ENCODE measurements around the gene P4HB. TPM values are rescaled to one million over a fixed set of nuclear protein-coding genes. Genes with fewer than 3 reads are reported as not detected.

The P4HB gene
- total RNA-seq, 1 donor from 2014 or later = 463 TPM

GRCh38 chr17:81863123-81863675, 2.9 kb upstream of the P4HB start:
- Histone ChIP-seq H3K27ac (no peak overlapping the region), H3K4me1 (peaks cover 69% of the 10 kb centered on the region), H3K36me3 (no peaks in the 10 kb centered on the region), H3K4me3 (no peak overlapping the region), H3K9me3 (no peaks in the 10 kb centered on the region), H3K27me3 (no peaks in the 10 kb centered on the region)
- no peak for DNase-seq (ENCODE audit: extremely low spot score in 2 of 2)
- TF ChIP-seq POLR2AphosphoS5 (IDR thresholded peaks at IDR 0.05; ENCODE audit: insufficient read depth in 1 of 2, low read depth in 1 of 2) (no peak), POLR2A (IDR thresholded peaks at IDR 0.05) (no peak), CTCF (IDR thresholded peaks at IDR 0.05) (no peak)
- intact Hi-C loops (cut with DNase I) = no loop called here

- intact Hi-C loops (cut with DNase I) = no loop called here
- no peaks in the 10 kb centered on the region for H3K36me3 ChIP-seq
- TF ChIP-seq POLR2A (IDR thresholded peaks at IDR 0.05) (peak; percentile 82 to 98), POLR2AphosphoS5 (IDR thresholded peaks at IDR 0.05; ENCODE audit: insufficient read depth in 1 of 2, low read depth in 1 of 2) (peak; percentile 97 to 100), CTCF (IDR thresholded peaks at IDR 0.05) (peak in 1 of 3 experiments; percentile 24)
- peak overlapping the region; percentile 89 for H3K27ac ChIP-seq
- peak; percentile 99 to 100 for DNase-seq (ENCODE audit: extremely low spot score in 2 of 2)
- no peaks in the 10 kb centered on the region for H3K9me3 ChIP-seq
- H3K27me3 ChIP-seq = no peaks in the 10 kb centered on the region
- H3K4me3 ChIP-seq = peak overlapping the region; percentile 68 to 86
- peaks cover 62% of the 10 kb centered on the region for H3K4me1 ChIP-seq
These were observed 627 bp upstream of the P4HB start for GRCh38 chr17:81860756-81861568.

- H3K36me3 ChIP-seq = peaks cover 0 to 14% of the 10 kb centered on the region in 2 donors
- no peak for TF ChIP-seq POLR2AphosphoS5 (IDR thresholded peaks at IDR 0.05; ENCODE audit: insufficient read depth in 1 of 2, low read depth in 1 of 2)
- peaks cover 73% of the 10 kb centered on the region for H3K4me1 ChIP-seq
- peak overlapping the region; percentile 82 for H3K27ac ChIP-seq
- peak overlapping the region; percentile 85 to 86 for H3K4me3 ChIP-seq
- no peaks in the 10 kb centered on the region for H3K27me3 ChIP-seq
- no peaks in the 10 kb centered on the region for H3K9me3 ChIP-seq
- peak in 1 of 2 donors; percentile 87 for DNase-seq (ENCODE audit: extremely low spot score in 2 of 2)
- intact Hi-C loops (cut with DNase I) = no loop called here
These were observed 1.1 kb downstream of the P4HB start for GRCh38 chr17:81858967-81859905.

GRCh38 chr17:81858170-81858966, 2.0 kb downstream of the P4HB start:
- intact Hi-C loops (cut with DNase I) = no loop called here
- H3K36me3 ChIP-seq = peaks cover 0 to 22% of the 10 kb centered on the region in 2 donors
- no peak for DNase-seq (ENCODE audit: extremely low spot score in 2 of 2)
- peak overlapping the region; percentile 85 to 86 for H3K4me3 ChIP-seq
- H3K4me1 ChIP-seq = peaks cover 67% of the 10 kb centered on the region
- H3K9me3 ChIP-seq = no peaks in the 10 kb centered on the region
- no peaks in the 10 kb centered on the region for H3K27me3 ChIP-seq
- no peak for TF ChIP-seq POLR2AphosphoS5 (IDR thresholded peaks at IDR 0.05; ENCODE audit: insufficient read depth in 1 of 2, low read depth in 1 of 2)
- no peak for TF ChIP-seq POLR2A (IDR thresholded peaks at IDR 0.05)
- no peak for TF ChIP-seq CTCF (IDR thresholded peaks at IDR 0.05)
- H3K27ac ChIP-seq = no peak overlapping the region

Measured in vagina (tissue), 2 donors.